ENCODE data around the gene CFAP20DC. TPM values are rescaled to one million over a fixed set of nuclear protein-coding genes. Genes with fewer than 3 reads are reported as not detected.
A peak's percentile ranks its signal among the peaks of the same experiment; 100 is the strongest.
"Not testable (repeated sequence)": the region's sequence is repeated elsewhere in the genome, so short reads cannot be mapped to it uniquely, and the experiment has no call there.

The CFAP20DC gene
- total RNA-seq, 1 donor from 2014 or later = 0.57 TPM

- FAIRE-seq (no peak), DNase-seq (ENCODE audit: low read depth) (peak; percentile 56)
- H3K9me3 ChIP-seq (ENCODE audit: insufficient read depth, low read depth, low read length) = no peaks in the 10 kb centered on the region
- Mint-ChIP-seq H3K27me3 (ENCODE audit: low read depth, unreplicated experiment) (no peaks in the 10 kb centered on the region), H3K4me3 (ENCODE audit: unreplicated experiment) (no peak overlapping the region), H3K4me1 (ENCODE audit: low read depth, unreplicated experiment) (no peaks in the 10 kb centered on the region), H3K9me3 (ENCODE audit: unreplicated experiment) (no peaks in the 10 kb centered on the region), H3K27ac (ENCODE audit: unreplicated experiment) (no peak overlapping the region), H3K36me3 (ENCODE audit: low read depth, unreplicated experiment) (no peaks in the 10 kb centered on the region)
- no peaks in the 10 kb centered on the region for H4K20me1 ChIP-seq (ENCODE audit: insufficient read depth, low read length)
- H3K4me2 ChIP-seq (ENCODE audit: low read length) = no peak overlapping the region
- no peak overlapping the region for H3K27ac ChIP-seq (ENCODE audit: low read depth, low read length)
- H3K27me3 ChIP-seq (ENCODE audit: insufficient read depth, low read length) = no peaks in the 10 kb centered on the region
- H3K79me2 ChIP-seq (ENCODE audit: insufficient read depth, low read length) = no peaks in the 10 kb centered on the region
- H3K4me1 ChIP-seq (ENCODE audit: insufficient read depth, low read length) = no peaks in the 10 kb centered on the region
- no peaks in the 10 kb centered on the region for H3K36me3 ChIP-seq (ENCODE audit: insufficient read depth, low read length)
- H2AFZ ChIP-seq (ENCODE audit: low read depth, low read length) = no peak overlapping the region
- no peak overlapping the region for H3K9ac ChIP-seq (ENCODE audit: low read length)
- TF ChIP-seq EZH2 (IDR thresholded peaks at IDR 0.05; ENCODE audit: insufficient read depth, low read length) = no peak
- TF ChIP-seq CTCF (IDR thresholded peaks at IDR 0.05; ENCODE audit: insufficient read depth, low read depth, low read length) = no peak
- no peak overlapping the region for H3K4me3 ChIP-seq (ENCODE audit: insufficient read depth, low read depth, low read length)
These were observed 76.0 kb downstream of the CFAP20DC start for GRCh38 chr3:58973796-58974195.

- H3K79me2 ChIP-seq (ENCODE audit: insufficient read depth, low read length); H3K36me3 ChIP-seq (ENCODE audit: insufficient read depth, low read length); H3K4me1 Mint-ChIP-seq (ENCODE audit: low read depth, unreplicated experiment); H3K27ac Mint-ChIP-seq (ENCODE audit: unreplicated experiment); H3K9me3 ChIP-seq (ENCODE audit: insufficient read depth, low read depth, low read length); H4K20me1 ChIP-seq (ENCODE audit: insufficient read depth, low read length); H3K9me3 Mint-ChIP-seq (ENCODE audit: unreplicated experiment); H3K4me3 Mint-ChIP-seq (ENCODE audit: unreplicated experiment); H3K9ac ChIP-seq (ENCODE audit: low read length); H3K27ac ChIP-seq (ENCODE audit: low read depth, low read length); H3K27me3 ChIP-seq (ENCODE audit: insufficient read depth, low read length); FAIRE-seq; H3K4me2 ChIP-seq (ENCODE audit: low read length); H3K36me3 Mint-ChIP-seq (ENCODE audit: low read depth, unreplicated experiment); H3K4me3 ChIP-seq (ENCODE audit: insufficient read depth, low read depth, low read length); DNase-seq (ENCODE audit: low read depth); H3K27me3 Mint-ChIP-seq (ENCODE audit: low read depth, unreplicated experiment); H2AFZ ChIP-seq (ENCODE audit: low read depth, low read length); H3K4me1 ChIP-seq (ENCODE audit: insufficient read depth, low read length): not testable (repeated sequence)
These were observed 82.0 kb downstream of the CFAP20DC start for GRCh38 chr3:58967866-58968265.

- Mint-ChIP-seq H3K36me3 (ENCODE audit: low read depth, unreplicated experiment) (no peaks in the 10 kb centered on the region), H3K27me3 (ENCODE audit: low read depth, unreplicated experiment) (no peaks in the 10 kb centered on the region), H3K4me3 (ENCODE audit: unreplicated experiment) (no peak overlapping the region), H3K9me3 (ENCODE audit: unreplicated experiment) (no peaks in the 10 kb centered on the region), H3K4me1 (ENCODE audit: low read depth, unreplicated experiment) (peaks cover 2% of the 10 kb centered on the region), H3K27ac (ENCODE audit: unreplicated experiment) (peak overlapping the region; percentile 64)
- DNase-seq (ENCODE audit: low read depth) (peak; percentile 34), FAIRE-seq (no peak)
- Histone ChIP-seq H2AFZ (ENCODE audit: low read depth, low read length) (peak overlapping the region; percentile 24), H3K79me2 (ENCODE audit: insufficient read depth, low read length) (no peaks in the 10 kb centered on the region), H3K4me2 (ENCODE audit: low read length) (no peak overlapping the region), H3K27ac (ENCODE audit: low read depth, low read length) (no peak overlapping the region), H3K4me1 (ENCODE audit: insufficient read depth, low read length) (peaks cover 8% of the 10 kb centered on the region), H4K20me1 (ENCODE audit: insufficient read depth, low read length) (no peaks in the 10 kb centered on the region), H3K4me3 (ENCODE audit: insufficient read depth, low read depth, low read length) (no peak overlapping the region), H3K36me3 (ENCODE audit: insufficient read depth, low read length) (no peaks in the 10 kb centered on the region), H3K9ac (ENCODE audit: low read length) (no peak overlapping the region), H3K27me3 (ENCODE audit: insufficient read depth, low read length) (no peaks in the 10 kb centered on the region), H3K9me3 (ENCODE audit: insufficient read depth, low read depth, low read length) (no peaks in the 10 kb centered on the region)
- no peak for TF ChIP-seq EZH2 (IDR thresholded peaks at IDR 0.05; ENCODE audit: insufficient read depth, low read length)
- TF ChIP-seq CTCF (IDR thresholded peaks at IDR 0.05; ENCODE audit: insufficient read depth, low read depth, low read length) = no peak
These were observed 84.0 kb downstream of the CFAP20DC start for GRCh38 chr3:58965865-58966264.
